Keratinocyte (primary cell): ENCODE measurements around the gene ATP13A3. TPM values are rescaled to one million over a fixed set of nuclear protein-coding genes. Genes with fewer than 3 reads are reported as not detected.

Experiments used
- DNase-seq: peaks from one replicate; pipeline ENCODE4 v3.0.0-alpha.2; 2011; ENCODE audit warnings: low read depth, missing footprints, low spot score
- FAIRE-seq: peaks from 2 replicates; lab custom pipeline; 2011; peaks lifted over from hg19 to GRCh38; lab: Jason Lieb, UNC
- H2AFZ ChIP-seq: 2 replicates; pipeline ENCODE4 v1.6.0; 2012; ENCODE audit warnings: low read length, control low read depth, inconsistent platforms; ENCODE audit not compliant: control insufficient read depth
- H3K27ac ChIP-seq: 2 replicates; pipeline ENCODE4 v1.5.1; 2011; ENCODE audit warnings: low read length; ENCODE audit not compliant: control insufficient read depth, insufficient read depth
- H3K27me3 ChIP-seq: 3 replicates; pipeline ENCODE4 v1.6.0; 2011; ENCODE audit warnings: low read length; ENCODE audit not compliant: control insufficient read depth, insufficient read depth; ENCODE audit errors: extremely low read depth
- H3K36me3 ChIP-seq, 2 experiments: 2 replicates in 1 of 2; 3 replicates in 1 of 2; pipeline ENCODE4 v1.5.1; 2011; ENCODE audit warnings: low read length in 2 of 2, mild to moderate bottlenecking in 1 of 2; ENCODE audit not compliant: control insufficient read depth in 2 of 2, insufficient read depth in 2 of 2; ENCODE audit errors: extremely low read depth in 1 of 2
- H3K4me1 ChIP-seq: 3 replicates; pipeline ENCODE4 v1.5.1; 2011; ENCODE audit warnings: low read length; ENCODE audit not compliant: control insufficient read depth, insufficient read depth; ENCODE audit errors: extremely low read depth
- H3K4me2 ChIP-seq: 3 replicates; pipeline ENCODE4 v1.6.0; 2011; ENCODE audit warnings: low read depth, low read length; ENCODE audit not compliant: control insufficient read depth, insufficient read depth; ENCODE audit errors: extremely low read depth
- H3K4me3 ChIP-seq, 3 experiments: fragments of 200-600 bp in 1 of 3; sonication (generic) in 1 of 3; 2 replicates in 2 of 3; 3 replicates in 1 of 3; pipeline ENCODE4 v1.5.1; 2011 to 2016; ENCODE audit warnings: low read length in 3 of 3, mild to moderate bottlenecking in 3 of 3, control low read depth in 2 of 3, inconsistent platforms in 1 of 3, low read depth in 1 of 3, mixed read lengths in 1 of 3, mixed run types in 1 of 3, moderate library complexity in 1 of 3; ENCODE audit not compliant: control insufficient read depth in 2 of 3, insufficient read depth in 2 of 3; ENCODE audit errors: extremely low read depth in 1 of 3
- H3K79me2 ChIP-seq: 2 replicates; pipeline ENCODE4 v1.6.0; 2012; ENCODE audit warnings: low read length; ENCODE audit not compliant: control insufficient read depth, insufficient read depth
- H3K9ac ChIP-seq: 3 replicates; pipeline ENCODE4 v1.6.0; 2011; ENCODE audit warnings: low read length; ENCODE audit not compliant: control insufficient read depth, insufficient read depth; ENCODE audit errors: extremely low read depth
- H3K9me1 ChIP-seq: 3 replicates; pipeline ENCODE4 v1.6.0; 2011; ENCODE audit warnings: low read length; ENCODE audit not compliant: control insufficient read depth, insufficient read depth; ENCODE audit errors: extremely low read depth
- H3K9me3 ChIP-seq: 2 replicates; pipeline ENCODE4 v1.5.1; 2012; ENCODE audit warnings: low read depth, low read length; ENCODE audit not compliant: control insufficient read depth
- H4K20me1 ChIP-seq: 3 replicates; pipeline ENCODE4 v1.6.0; 2011; ENCODE audit warnings: low read length; ENCODE audit not compliant: control insufficient read depth, insufficient read depth; ENCODE audit errors: extremely low read depth
- EZH2 ChIP-seq: IDR thresholded peaks from one replicate; pipeline ENCODE4 v1.6.1; 2012; ENCODE audit warnings: inconsistent platforms, mild to moderate bottlenecking, low read length, moderate library complexity
- dilution Hi-C: fragments of 300-500 bp; cut with MboI; formaldehyde crosslinking; loops from one replicate; pipeline ENCODE4 v1.7.0; 2020; ENCODE audit warnings: low sequenced_read_pairs; ENCODE audit not compliant: extremely low pct_ligation_motif_present
- polyA plus RNA-seq, 5 experiments: library from polyadenylated mRNA; depleted of rRNA in 3 of 5; stranded (reverse) in 3 of 5; stranded (forward) in 1 of 5; unstranded in 1 of 5; fragments of >200 nt; gene quantifications; 1 replicate in 1 of 5; 2 replicates in 3 of 5; 3 replicates in 1 of 5; pipeline versions ENCODE4 v1.2.1 to v1.2.3, GENCODE V29; 2011 to 2012; ENCODE audit warnings: missing spikeins in 2 of 5, low read depth in 1 of 5, low replicate concordance in 1 of 5
- TF ChIP-seq, protein P1 (sequence below), 3 experiments: IDR thresholded peaks in 1 of 3; conservative IDR thresholded peaks in 1 of 3; optimal IDR thresholded peaks in 1 of 3; 2 replicates in 2 of 3; 3 replicates in 1 of 3; pipeline versions ENCODE3 to v1.5.1; 2011; ENCODE audit warnings: low read length in 3 of 3, mild to moderate bottlenecking in 3 of 3, moderate library complexity in 2 of 3, control low read depth in 1 of 3, inconsistent platforms in 1 of 3; ENCODE audit not compliant: insufficient read depth in 2 of 3; ENCODE audit errors: extremely low read depth in 1 of 3

ATP13A3 gene
- polyA plus RNA-seq, 1 donor (not counting 4 experiments of a cell fraction or from before 2014, with no cell fraction given), result 103 TPM

DNA sequence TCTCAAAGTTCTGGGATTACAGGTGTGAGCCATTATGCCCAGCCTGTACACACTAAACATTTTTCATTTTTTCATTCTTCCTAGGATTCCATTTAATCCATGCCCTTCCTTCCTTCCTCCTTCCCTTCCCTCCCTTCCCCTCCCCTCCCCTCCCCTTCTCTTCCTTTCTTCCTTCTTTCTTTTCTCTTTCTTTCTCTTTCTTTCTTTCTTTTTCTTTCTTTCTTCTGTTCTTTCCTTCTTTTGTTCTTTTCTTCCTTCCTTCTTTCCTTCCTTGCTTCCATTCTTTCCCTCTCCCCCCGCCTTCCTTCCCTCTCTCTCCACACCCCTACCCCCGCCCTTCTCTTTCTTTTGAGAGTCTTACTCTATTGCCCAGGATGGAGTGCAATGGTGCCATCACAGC lies 40.9 kb upstream of the ATP13A3 start:
- H3K4me3 ChIP-seq, result no peak overlapping the region
- peaks cover 8% of the 10 kb centered on the region for H3K4me1 ChIP-seq
- H2AFZ ChIP-seq, result no peak overlapping the region
- FAIRE-seq (no peak), DNase-seq (no peak)
- no peaks in the 10 kb centered on the region for H3K27me3 ChIP-seq
- TF ChIP-seq, protein P1, sequence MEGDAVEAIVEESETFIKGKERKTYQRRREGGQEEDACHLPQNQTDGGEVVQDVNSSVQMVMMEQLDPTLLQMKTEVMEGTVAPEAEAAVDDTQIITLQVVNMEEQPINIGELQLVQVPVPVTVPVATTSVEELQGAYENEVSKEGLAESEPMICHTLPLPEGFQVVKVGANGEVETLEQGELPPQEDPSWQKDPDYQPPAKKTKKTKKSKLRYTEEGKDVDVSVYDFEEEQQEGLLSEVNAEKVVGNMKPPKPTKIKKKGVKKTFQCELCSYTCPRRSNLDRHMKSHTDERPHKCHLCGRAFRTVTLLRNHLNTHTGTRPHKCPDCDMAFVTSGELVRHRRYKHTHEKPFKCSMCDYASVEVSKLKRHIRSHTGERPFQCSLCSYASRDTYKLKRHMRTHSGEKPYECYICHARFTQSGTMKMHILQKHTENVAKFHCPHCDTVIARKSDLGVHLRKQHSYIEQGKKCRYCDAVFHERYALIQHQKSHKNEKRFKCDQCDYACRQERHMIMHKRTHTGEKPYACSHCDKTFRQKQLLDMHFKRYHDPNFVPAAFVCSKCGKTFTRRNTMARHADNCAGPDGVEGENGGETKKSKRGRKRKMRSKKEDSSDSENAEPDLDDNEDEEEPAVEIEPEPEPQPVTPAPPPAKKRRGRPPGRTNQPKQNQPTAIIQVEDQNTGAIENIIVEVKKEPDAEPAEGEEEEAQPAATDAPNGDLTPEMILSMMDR (optimal IDR thresholded peaks at IDR 0.05 in 1 of 3, IDR thresholded peaks at IDR 0.05 in 1 of 3, conservative IDR thresholded peaks at IDR 0.05 in 1 of 3; ENCODE audit: extremely low read depth in 1 of 3, insufficient read depth in 2 of 3, low read length in 3 of 3), result no peak
- no peak for TF ChIP-seq EZH2
- dilution Hi-C loops, result no loop called here
- peak overlapping the region; percentile 42 for H3K27ac ChIP-seq
- H3K9me1 ChIP-seq, result no peaks in the 10 kb centered on the region
- no peak overlapping the region for H3K4me2 ChIP-seq
- H3K9me3 ChIP-seq, result no peaks in the 10 kb centered on the region
- H4K20me1 ChIP-seq, result no peaks in the 10 kb centered on the region
- no peak overlapping the region for H3K9ac ChIP-seq
- H3K79me2 ChIP-seq, result no peaks in the 10 kb centered on the region
- no peaks in the 10 kb centered on the region for H3K36me3 ChIP-seq

DNA sequence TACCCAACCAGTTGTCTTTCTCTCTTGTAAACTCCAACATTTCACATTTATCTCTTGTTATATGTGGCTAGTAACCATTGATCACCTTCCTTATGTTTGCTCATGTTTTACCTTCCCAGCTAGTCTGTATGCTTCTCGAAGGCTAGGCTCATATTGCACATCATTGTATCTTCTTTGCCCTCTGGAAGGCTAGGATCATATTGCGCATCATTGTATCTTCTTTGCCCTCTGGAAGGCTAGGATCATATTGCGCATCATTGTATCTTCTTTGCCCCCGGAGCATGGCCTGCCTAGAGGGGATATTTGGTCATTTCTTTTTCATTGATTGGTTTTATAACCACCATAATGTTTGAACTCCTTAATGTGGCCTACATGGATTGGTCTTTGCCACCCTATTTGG lies 39.4 kb upstream of the ATP13A3 start:
- H4K20me1 ChIP-seq, result no peaks in the 10 kb centered on the region
- no peaks in the 10 kb centered on the region for H3K79me2 ChIP-seq
- no peaks in the 10 kb centered on the region for H3K9me3 ChIP-seq
- H3K27me3 ChIP-seq, result no peaks in the 10 kb centered on the region
- peak overlapping the region; percentile 10 for H3K4me2 ChIP-seq
- no peaks in the 10 kb centered on the region for H3K9me1 ChIP-seq
- H3K27ac ChIP-seq, result peak overlapping the region; percentile 42
- peaks cover 24% of the 10 kb centered on the region for H3K4me1 ChIP-seq
- H2AFZ ChIP-seq, result no peak overlapping the region
- TF ChIP-seq, protein P1 (optimal IDR thresholded peaks at IDR 0.05 in 1 of 3, IDR thresholded peaks at IDR 0.05 in 1 of 3, conservative IDR thresholded peaks at IDR 0.05 in 1 of 3; ENCODE audit: extremely low read depth in 1 of 3, insufficient read depth in 2 of 3, low read length in 3 of 3), result no peak
- TF ChIP-seq EZH2, result no peak
- DNase-seq (no peak), FAIRE-seq (no peak)
- dilution Hi-C loops, result no loop called here
- no peak overlapping the region for H3K4me3 ChIP-seq
- H3K9ac ChIP-seq, result no peak overlapping the region
- no peaks in the 10 kb centered on the region for H3K36me3 ChIP-seq
